Adipocyte (in vitro differentiated cells): ENCODE data around the gene CYTH2.
A peak's percentile ranks its signal among the peaks of the same experiment; 100 is the strongest.
"Not testable (repeated sequence)": the region's sequence is repeated elsewhere in the genome, so short reads cannot be mapped to it uniquely, and the experiment has no call there.

Experiments used
- DNase-seq: peaks from one replicate; pipeline ENCODE4 v3.0.0-alpha.2; 2015; ENCODE audit warnings: low read depth
- H3K27me3 ChIP-seq: replicated peaks from 2 replicates; pipeline ENCODE4 v1.7.0; 2013; ENCODE audit warnings: mild to moderate bottlenecking, low read length, moderate library complexity; ENCODE audit not compliant: control insufficient read depth, insufficient read depth
- H3K36me3 ChIP-seq: 2 replicates; pipeline ENCODE4 v1.7.0; 2013; ENCODE audit warnings: low read length, mild to moderate bottlenecking, moderate library complexity; ENCODE audit not compliant: control insufficient read depth, insufficient read depth, severe bottlenecking
- H3K4me1 ChIP-seq: 2 replicates; pipeline ENCODE4 v1.7.0; 2013; ENCODE audit warnings: mild to moderate bottlenecking, low read length, moderate library complexity; ENCODE audit not compliant: control insufficient read depth, insufficient read depth
- H3K4me3 ChIP-seq: 2 replicates; pipeline ENCODE4 v1.7.0; 2013; ENCODE audit warnings: mild to moderate bottlenecking, low read length, moderate library complexity
- H3K9ac ChIP-seq: 2 replicates; pipeline ENCODE4 v1.7.0; 2013; ENCODE audit warnings: mild to moderate bottlenecking, low read length, moderate library complexity
- H3K9me3 ChIP-seq: 2 replicates; pipeline ENCODE4 v1.7.0; 2013; ENCODE audit warnings: mild to moderate bottlenecking, low read length, moderate library complexity; ENCODE audit not compliant: control insufficient read depth

The CYTH2 gene

GRCh38 chr19:48479686-48480085 lies 10.5 kb downstream of the CYTH2 start:
- peak overlapping the region; percentile 82 for H3K9ac ChIP-seq
- peaks cover 24% of the 10 kb centered on the region for H3K4me1 ChIP-seq
- H3K36me3 ChIP-seq, result peaks cover 35% of the 10 kb centered on the region
- no peaks in the 10 kb centered on the region for H3K27me3 ChIP-seq
- DNase-seq, result no peak
- H3K9me3 ChIP-seq, result no peaks in the 10 kb centered on the region
- H3K4me3 ChIP-seq, result no peak overlapping the region

GRCh38 chr19:48480183-48480557 lies 11.0 kb downstream of the CYTH2 start:
- Histone ChIP-seq H3K9ac (peak overlapping the region; percentile 82), H3K4me1 (peaks cover 24% of the 10 kb centered on the region), H3K9me3 (no peaks in the 10 kb centered on the region), H3K36me3 (peaks cover 30% of the 10 kb centered on the region), H3K27me3 (no peaks in the 10 kb centered on the region), H3K4me3 (peak overlapping the region; percentile 78)
- DNase-seq, result no peak

GRCh38 chr19:48480558-48481500 lies 11.7 kb downstream of the CYTH2 start:
- H3K9me3 ChIP-seq, result no peaks in the 10 kb centered on the region
- DNase-seq, result peak; percentile 73

GRCh38 chr19:48481846-48482639 lies 12.9 kb downstream of the CYTH2 start:
- Histone ChIP-seq H3K9me3 (no peaks in the 10 kb centered on the region), H3K9ac (no peak overlapping the region), H3K27me3 (no peaks in the 10 kb centered on the region), H3K36me3 (peaks cover 12% of the 10 kb centered on the region), H3K4me1 (peaks cover 24% of the 10 kb centered on the region), H3K4me3 (no peak overlapping the region)
- no peak for DNase-seq

More at GRCh38 chr19:48480558-48481500, 11.7 kb downstream of the CYTH2 start:
- H3K4me3 ChIP-seq, result peak overlapping the region; percentile 78
- H3K9ac ChIP-seq, result peak overlapping the region; percentile 82
- H3K4me1 ChIP-seq, result peaks cover 24% of the 10 kb centered on the region
- peaks cover 23% of the 10 kb centered on the region for H3K36me3 ChIP-seq
- H3K27me3 ChIP-seq, result no peaks in the 10 kb centered on the region

- Histone ChIP-seq H3K4me3 (no peak overlapping the region), H3K36me3 (peaks cover 8% of the 10 kb centered on the region), H3K9ac (no peak overlapping the region), H3K27me3 (no peaks in the 10 kb centered on the region), H3K9me3 (no peaks in the 10 kb centered on the region), H3K4me1 (peaks cover 33% of the 10 kb centered on the region)
- DNase-seq, result no peak
Observed at GRCh38 chr19:48483301-48483700, 14.1 kb downstream of the CYTH2 start.

GRCh38 chr19:48484247-48484893 lies 15.2 kb downstream of the CYTH2 start:
- Histone ChIP-seq H3K9me3 (no peaks in the 10 kb centered on the region), H3K4me1 (peaks cover 36% of the 10 kb centered on the region), H3K27me3 (no peaks in the 10 kb centered on the region), H3K36me3 (peaks cover 2% of the 10 kb centered on the region), H3K9ac (no peak overlapping the region), H3K4me3 (no peak overlapping the region)
- no peak for DNase-seq

GRCh38 chr19:48484931-48485612 lies 15.9 kb downstream of the CYTH2 start:
- Histone ChIP-seq H3K9ac (no peak overlapping the region), H3K4me3 (no peak overlapping the region), H3K4me1 (peaks cover 34% of the 10 kb centered on the region), H3K36me3 (no peaks in the 10 kb centered on the region), H3K9me3 (no peaks in the 10 kb centered on the region), H3K27me3 (no peaks in the 10 kb centered on the region)
- no peak for DNase-seq

- H3K9me3 ChIP-seq, DNase-seq, H3K9ac ChIP-seq, H3K4me3 ChIP-seq, H3K36me3 ChIP-seq, H3K27me3 ChIP-seq: not testable (repeated sequence)
- H3K4me1 ChIP-seq, result peaks cover 20% of the 10 kb centered on the region
Observed at GRCh38 chr19:48486706-48487105, 17.5 kb downstream of the CYTH2 start.

GRCh38 chr19:48487544-48487943 lies 18.4 kb downstream of the CYTH2 start:
- Histone ChIP-seq H3K4me3 (no peak overlapping the region), H3K36me3 (no peaks in the 10 kb centered on the region), H3K9me3 (no peaks in the 10 kb centered on the region), H3K4me1 (peaks cover 12% of the 10 kb centered on the region), H3K9ac (no peak overlapping the region), H3K27me3 (no peaks in the 10 kb centered on the region)
- no peak for DNase-seq

- Histone ChIP-seq H3K36me3 (no peaks in the 10 kb centered on the region), H3K27me3 (no peaks in the 10 kb centered on the region), H3K4me3 (no peak overlapping the region), H3K9ac (no peak overlapping the region), H3K4me1 (peaks cover 11% of the 10 kb centered on the region), H3K9me3 (no peaks in the 10 kb centered on the region)
- peak; percentile 91 for DNase-seq
Observed at GRCh38 chr19:48487948-48488347, 18.8 kb downstream of the CYTH2 start.
